GM12872 (cell line): Measurements from ENCODE around the gene GRIA2.

Experiments
- CTCF ChIP-seq: IDR thresholded peaks from 3 replicates; pipeline ENCODE4 v1.5.1; 2011; ENCODE audit warnings: low read depth, mild to moderate bottlenecking, low read length, moderate library complexity; ENCODE audit not compliant: insufficient read depth

The GRIA2 gene

GRCh38 chr4:157270108-157270507, 49.6 kb downstream of the GRIA2 start:
- no peak for TF ChIP-seq CTCF

GRCh38 chr4:157270552-157270951, 50.0 kb downstream of the GRIA2 start:
- no peak for TF ChIP-seq CTCF

GRCh38 chr4:157271166-157271869, 50.8 kb downstream of the GRIA2 start:
- no peak for TF ChIP-seq CTCF

- no peak for TF ChIP-seq CTCF
These were observed 60.1 kb downstream of the GRIA2 start for GRCh38 chr4:157280673-157281072.

GRCh38 chr4:157282019-157282418, 61.5 kb downstream of the GRIA2 start:
- no peak for TF ChIP-seq CTCF

- TF ChIP-seq CTCF, result no peak
These were observed 66.9 kb downstream of the GRIA2 start for GRCh38 chr4:157287445-157287844.

- no peak for TF ChIP-seq CTCF
These were observed 70.1 kb downstream of the GRIA2 start for GRCh38 chr4:157290622-157291021.
